HCT116 (cell line): ENCODE measurements around the gene GRM1. TPM values are rescaled to one million over a fixed set of nuclear protein-coding genes. Genes with fewer than 3 reads are reported as not detected.

Experiments
- ATAC-seq: fragments of 200-7000 bp; cut with Tn5 transposase; 2 replicates; pipeline ENCODE4 v1.9.1; 2020; ENCODE audit warnings: mild to moderate bottlenecking, moderate library complexity
- BruUV-seq: library from RNA; stranded (reverse); fragments of 400-500 nt; replicated peaks from 2 replicates; lab custom pipeline; 2021; lab: Mats Ljungman, UMichigan
- CTCF ChIA-PET: fragments of 300-600 bp; sonication (Branson Sonifier 250); formaldehyde crosslinking; loops from one replicate; lab custom pipeline; 2021; ENCODE audit warnings: antibody characterized with exemption; lab: Charles Lee
- POLR2A ChIA-PET: fragments of 300-600, 350-600 bp; sonication (Branson Sonifier 250); formaldehyde crosslinking; loops from one replicate; lab custom pipeline; 2021; ENCODE audit warnings: antibody characterized with exemption; lab: Charles Lee
- RAD21 ChIA-PET, 2 experiments: fragments of 300-600 bp; sonication (Branson Sonifier 250); formaldehyde crosslinking; loops; one replicate each; lab custom pipeline; 2023; ENCODE audit warnings: low total read pairs in 2 of 2; ENCODE audit not compliant: uncharacterized antibody in 2 of 2, unreplicated experiment in 2 of 2, low non-redundant PET in 1 of 2; lab: Charles Lee
- DNase-seq: peaks from one replicate; pipeline ENCODE4 v3.0.0-alpha.2; 2010; ENCODE audit warnings: low read depth, low spot score
- H2AFZ ChIP-seq: fragments of 200-600 bp; shearing (Covaris generic), sonication (generic); 2 replicates; pipeline ENCODE4 v1.6.1; 2017; ENCODE audit warnings: low read depth, mixed run types, mixed read lengths, antibody characterized with exemption, low read length; ENCODE audit not compliant: poor library complexity, severe bottlenecking
- H3K27ac ChIP-seq: 2 replicates; pipeline ENCODE4 v1.5.1; 2012; ENCODE audit warnings: low read depth, low read length
- H3K27me3 ChIP-seq: fragments of 200-600 bp; sonication (generic); 2 replicates; pipeline ENCODE4 v1.6.1; 2016; ENCODE audit warnings: mixed run types, low read length, mixed read lengths; ENCODE audit not compliant: insufficient read depth
- H3K36me3 ChIP-seq, 2 experiments: fragments of 200-500 bp in 1 of 2; fragments of 200-600 bp in 1 of 2; sonication (Bioruptor generic) in 1 of 2; sonication (generic) in 1 of 2; 2 replicates each; pipeline versions ENCODE4 v1.5.1 to v1.6.1; 2014 to 2016; ENCODE audit warnings: low read length in 2 of 2, inconsistent platforms in 1 of 2, mixed read lengths in 1 of 2, mixed run types in 1 of 2; ENCODE audit not compliant: insufficient read depth in 2 of 2, control insufficient read depth in 1 of 2
- H3K4me1 ChIP-seq, 2 experiments: fragments of 200-600 bp in 1 of 2; sonication (generic) in 1 of 2; 2 replicates each; pipeline versions ENCODE4 v1.5.1 to v1.6.1; 2012 to 2017; ENCODE audit warnings: low read length in 2 of 2, inconsistent platforms in 1 of 2, mild to moderate bottlenecking in 1 of 2, mixed read lengths in 1 of 2, mixed run types in 1 of 2, moderate library complexity in 1 of 2; ENCODE audit not compliant: insufficient read depth in 2 of 2, control insufficient read depth in 1 of 2
- H3K4me2 ChIP-seq: fragments of 200-600 bp; sonication (generic); 2 replicates; pipeline ENCODE4 v1.6.1; 2017; ENCODE audit warnings: mixed run types, low read length, mixed read lengths
- H3K4me3 ChIP-seq, 2 experiments: fragments of 200-600 bp in 1 of 2; sonication (generic) in 1 of 2; replicated peaks in 1 of 2; 2 replicates each; pipeline ENCODE4 v1.5.1; 2011 to 2016; ENCODE audit warnings: low read length in 2 of 2, control low read depth in 1 of 2, low read depth in 1 of 2, mild to moderate bottlenecking in 1 of 2, mixed read lengths in 1 of 2, mixed run types in 1 of 2
- H3K79me2 ChIP-seq: fragments of 200-600 bp; sonication (generic); 2 replicates; pipeline ENCODE4 v1.6.1; 2017; ENCODE audit warnings: mild to moderate bottlenecking, mixed run types, low read length, moderate library complexity, mixed read lengths; ENCODE audit not compliant: insufficient read depth
- H3K9ac ChIP-seq: fragments of 200-600 bp; sonication (generic); 2 replicates; pipeline ENCODE4 v1.6.1; 2016; ENCODE audit warnings: low read length, mixed read lengths
- H3K9me2 ChIP-seq: fragments of 200-600 bp; sonication (generic), shearing (Covaris generic); 2 replicates; pipeline ENCODE4 v1.6.1; 2017; ENCODE audit warnings: mixed run types, mild to moderate bottlenecking, moderate library complexity; ENCODE audit not compliant: insufficient read depth
- H3K9me3 ChIP-seq, 2 experiments: fragments of 200-500 bp in 1 of 2; fragments of 200-600 bp in 1 of 2; sonication (Bioruptor generic) in 1 of 2; sonication (generic) in 1 of 2; 2 replicates each; pipeline ENCODE4 v1.6.1; 2014 to 2017; ENCODE audit warnings: low read length in 2 of 2, mixed read lengths in 2 of 2, inconsistent platforms in 1 of 2, low read depth in 1 of 2, mild to moderate bottlenecking in 1 of 2, mixed run types in 1 of 2, moderate library complexity in 1 of 2; ENCODE audit not compliant: control insufficient read depth in 1 of 2, insufficient read depth in 1 of 2
- H4K20me1 ChIP-seq: fragments of 200-600 bp; sonication (generic), shearing (Covaris generic); 2 replicates; pipeline ENCODE4 v1.6.1; 2017; ENCODE audit warnings: mixed run types, mild to moderate bottlenecking, moderate library complexity; ENCODE audit not compliant: insufficient read depth
- ATF3 ChIP-seq: IDR thresholded peaks from 2 replicates; pipeline ENCODE4 v1.6.1; 2012
- ELF1 ChIP-seq: IDR thresholded peaks from 2 replicates; pipeline ENCODE4 v1.6.1; 2012; ENCODE audit warnings: low read depth, borderline replicate concordance
- EZH2phosphoT487 ChIP-seq: fragments of 200-600 bp; IDR thresholded peaks from 2 replicates; pipeline ENCODE4 v1.6.1; 2018; ENCODE audit warnings: antibody characterized with exemption, borderline replicate concordance
- FOSL1 ChIP-seq: IDR thresholded peaks from 2 replicates; pipeline ENCODE4 v1.6.1; 2012; ENCODE audit warnings: low read depth
- MAX ChIP-seq: IDR thresholded peaks from 2 replicates; pipeline ENCODE4 v1.6.1; 2012
- POLR2AphosphoS5 ChIP-seq: IDR thresholded peaks from 2 replicates; pipeline ENCODE4 v1.6.1; 2011; ENCODE audit warnings: mild to moderate bottlenecking, low read depth, low read length, moderate library complexity
- REST ChIP-seq: IDR thresholded peaks from 2 replicates; pipeline ENCODE4 v1.6.1; 2012; ENCODE audit warnings: low read depth
- SP1 ChIP-seq: IDR thresholded peaks from 2 replicates; pipeline ENCODE4 v1.6.1; 2012; ENCODE audit warnings: low read depth
- SRF ChIP-seq: IDR thresholded peaks from 2 replicates; pipeline ENCODE4 v1.6.1; 2012; ENCODE audit warnings: low read depth
- TCF7L2 ChIP-seq: IDR thresholded peaks from 2 replicates; pipeline ENCODE4 v1.7.0; 2011; ENCODE audit warnings: borderline replicate concordance, inconsistent platforms; ENCODE audit not compliant: insufficient read depth, insufficient read length; ENCODE audit errors: extremely low read depth
- YY1 ChIP-seq: IDR thresholded peaks from 2 replicates; pipeline ENCODE4 v1.6.1; 2011; ENCODE audit warnings: low read length, low read depth, moderate library complexity, mild to moderate bottlenecking; ENCODE audit not compliant: insufficient replicate concordance; ENCODE audit errors: extremely low read depth
- ZFX ChIP-seq: fragments of 450-650 bp; IDR thresholded peaks from 2 replicates; pipeline ENCODE4 v1.6.1; 2017
- intact Hi-C: fragments of 100-400 bp; cut with micrococcal nuclease; formaldehyde crosslinking; loops from 2 replicates; pipeline ENCODE4 v1.10.0; 2022
- total RNA-seq: library from RNA; stranded (reverse); gene quantifications from one replicate; pipeline ENCODE4 v1.2.1, GENCODE V29; 2021; ENCODE audit not compliant: unreplicated experiment

The GRM1 gene
- total RNA-seq, 1 experiment from 2014 or later, result not detected

- no peak for TF ChIP-seq REST
Measured at GRCh38 chr6:146190581-146190980, 161.7 kb downstream of the GRM1 start (continued).

GRCh38 chr6:146191166-146191565 lies 162.3 kb downstream of the GRM1 start:
- no peaks in the 10 kb centered on the region for H4K20me1 ChIP-seq
- CTCF ChIA-PET, result no interaction called here
- no peak overlapping the region for H3K9ac ChIP-seq
- H3K9me2 ChIP-seq, result no peaks in the 10 kb centered on the region
- BruUV-seq, result no TSS peak
- no peak overlapping the region for H2AFZ ChIP-seq
- RAD21 ChIA-PET, result no interaction called here
- POLR2A ChIA-PET, result no interaction called here
- no peaks in the 10 kb centered on the region for H3K9me3 ChIP-seq
- intact Hi-C loops, result no loop called here
- DNase-seq (no peak), ATAC-seq (no peak)
- no peak overlapping the region for H3K4me2 ChIP-seq
- peaks cover 32% of the 10 kb centered on the region; the same call in 1 of the 2 replicates for H3K27me3 ChIP-seq
- no peaks in the 10 kb centered on the region for H3K4me1 ChIP-seq
- H3K4me3 ChIP-seq, result no peak overlapping the region
- H3K79me2 ChIP-seq, result no peaks in the 10 kb centered on the region
- H3K36me3 ChIP-seq, result no peaks in the 10 kb centered on the region
- no peak overlapping the region for H3K27ac ChIP-seq
- no peak for TF ChIP-seq EZH2phosphoT487
- TF ChIP-seq ATF3, result no peak
- no peak for TF ChIP-seq MAX
- no peak for TF ChIP-seq FOSL1
- TF ChIP-seq ZFX, result no peak
- no peak for TF ChIP-seq SRF
- TF ChIP-seq POLR2AphosphoS5, result no peak
- TF ChIP-seq YY1, result no peak
- no peak for TF ChIP-seq ELF1
- no peak for TF ChIP-seq REST
- TF ChIP-seq TCF7L2, result no peak
- no peak for TF ChIP-seq SP1
